IPS-11a (cell line): Measurements from ENCODE around the gene ERN1.

Experiments used
- H3K4me3 ChIP-seq: one replicate; pipeline ENCODE4 v1.5.1; 2013; ENCODE audit warnings: low read depth, low read length, control low read depth

Gene ERN1

DNA sequence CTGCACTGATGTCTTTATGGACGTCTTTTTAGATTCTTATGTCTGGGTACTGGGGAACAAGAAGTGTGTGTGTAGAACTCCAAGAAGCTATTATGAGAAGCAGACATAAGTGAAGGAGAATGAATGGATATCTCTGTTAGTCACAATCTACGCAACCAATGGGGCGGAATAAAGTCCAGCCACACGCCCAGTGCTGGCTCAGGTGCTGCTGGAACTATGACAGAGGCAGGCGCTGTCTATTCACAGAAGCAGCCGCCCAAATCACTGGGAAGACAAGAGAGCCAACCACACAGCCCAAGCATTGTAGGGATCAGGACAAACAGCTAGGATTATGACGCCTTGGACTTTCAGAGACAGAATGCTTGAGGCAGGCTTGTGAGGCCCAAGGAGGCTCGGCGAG lies 65.6 kb downstream of the ERN1 start:
- H3K4me3 ChIP-seq: no peak overlapping the region

GRCh38 chr17:64063766-64064224 lies 66.1 kb downstream of the ERN1 start:
- H3K4me3 ChIP-seq: no peak overlapping the region

DNA sequence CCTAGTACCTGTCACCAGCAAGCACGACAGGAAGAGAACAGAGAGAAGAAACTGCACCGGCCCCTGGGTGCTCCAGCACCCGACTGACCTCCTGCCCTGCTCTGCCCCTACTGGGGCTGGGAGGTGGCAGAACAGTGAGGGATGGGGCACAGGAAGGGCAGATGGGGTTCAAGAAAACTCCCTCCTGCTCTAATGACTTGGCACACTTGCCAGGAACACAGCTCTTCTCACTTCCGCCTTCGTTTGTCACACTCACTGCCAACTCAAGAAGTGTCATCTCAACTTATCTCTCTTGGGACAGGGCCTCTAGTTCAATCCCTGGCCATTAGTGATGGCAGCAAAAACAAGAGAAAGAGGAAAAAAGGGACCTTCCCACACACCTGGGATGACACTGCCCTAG lies 66.9 kb downstream of the ERN1 start:
- H3K4me3 ChIP-seq: no peak overlapping the region

DNA sequence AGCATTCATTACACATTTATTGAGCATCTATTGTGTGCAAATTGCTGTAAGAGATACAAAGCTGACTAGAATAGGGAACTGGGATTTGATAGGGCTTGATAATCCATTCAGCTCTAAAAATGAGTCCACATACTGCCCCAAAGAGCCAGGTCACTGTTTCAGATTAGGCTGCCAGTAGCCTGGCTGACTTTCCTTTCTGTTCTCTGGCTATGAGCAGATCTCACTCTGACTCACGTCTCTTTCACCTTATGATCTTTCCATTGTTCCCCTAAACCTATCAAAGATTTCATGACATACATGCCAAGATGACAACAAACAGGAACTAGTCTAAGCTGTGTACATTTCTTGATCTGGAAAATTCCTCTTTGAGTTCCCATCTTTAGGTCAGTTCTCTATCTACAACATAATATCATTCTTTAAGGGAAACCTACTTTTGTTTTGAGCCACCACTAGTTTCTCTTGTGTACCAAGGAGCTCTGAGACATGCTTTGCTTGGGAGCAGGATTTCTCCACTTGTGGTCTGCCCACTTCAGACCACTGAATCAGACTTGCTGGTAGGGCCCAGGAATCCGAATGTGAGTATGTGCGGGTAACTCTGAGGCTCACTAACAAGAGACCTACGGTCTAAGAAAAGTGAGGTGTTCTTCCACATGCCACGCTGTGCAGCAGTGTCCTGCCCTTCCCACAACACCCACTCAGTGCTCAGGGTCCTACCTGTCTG lies 68.6 kb downstream of the ERN1 start:
- no peak overlapping the region for H3K4me3 ChIP-seq

- no peak overlapping the region for H3K4me3 ChIP-seq
These were observed 69.6 kb downstream of the ERN1 start for GRCh38 chr17:64060331-64060730.

- H3K4me3 ChIP-seq: no peak overlapping the region
These were observed 70.2 kb downstream of the ERN1 start for GRCh38 chr17:64059756-64060155.

GRCh38 chr17:64058621-64059020 lies 71.3 kb downstream of the ERN1 start:
- H3K4me3 ChIP-seq: no peak overlapping the region

GRCh38 chr17:64057701-64058263 lies 72.2 kb downstream of the ERN1 start:
- no peak overlapping the region for H3K4me3 ChIP-seq

GRCh38 chr17:64056269-64057005 lies 73.5 kb downstream of the ERN1 start:
- no peak overlapping the region for H3K4me3 ChIP-seq

DNA sequence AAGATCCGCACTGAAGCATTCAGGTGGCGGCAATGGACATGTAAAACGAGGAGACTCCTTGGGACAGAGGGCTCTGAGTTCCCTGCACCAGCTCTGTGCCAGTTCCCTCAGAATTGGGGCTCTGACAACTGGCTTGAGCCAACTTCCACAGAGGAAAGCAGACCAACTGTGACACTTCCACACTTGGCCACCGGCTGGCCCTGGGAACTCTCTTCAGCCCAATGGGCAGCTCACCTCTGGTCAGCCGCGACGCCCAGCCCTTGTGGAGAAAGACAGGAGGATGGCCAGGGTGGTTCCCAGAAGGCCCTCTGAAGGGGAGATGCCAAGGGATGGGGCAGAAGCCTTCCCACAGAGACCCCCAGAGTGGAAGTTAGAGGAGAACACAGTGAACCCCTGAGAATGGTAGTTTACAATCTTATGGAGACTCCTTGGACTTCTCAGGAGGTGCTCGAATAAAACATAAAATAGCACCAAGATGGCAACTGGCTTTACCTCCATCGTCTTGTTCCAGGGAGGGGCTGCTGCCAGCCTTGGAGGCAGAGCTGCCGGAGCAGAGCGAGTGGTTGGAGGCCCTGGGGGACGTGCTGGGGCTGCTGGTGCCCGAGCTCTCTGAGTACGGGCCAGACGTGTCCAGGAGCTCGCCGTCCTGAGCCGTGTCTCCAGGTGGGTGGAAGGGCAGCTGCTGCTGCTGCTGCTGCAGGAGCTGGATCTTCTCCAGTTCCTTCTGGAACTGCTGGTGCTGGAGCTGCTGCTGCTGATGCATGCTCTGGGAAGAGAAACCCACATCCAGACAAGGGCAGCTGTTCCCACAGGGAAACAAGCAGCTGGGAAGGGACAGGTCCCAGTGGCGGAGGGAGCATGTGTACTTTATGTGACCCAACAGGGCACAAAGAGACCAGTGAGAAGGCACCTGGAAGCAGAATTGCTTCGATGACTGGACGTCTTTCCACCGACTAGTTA lies 74.5 kb downstream of the ERN1 start:
- H3K4me3 ChIP-seq: no peak overlapping the region

DNA sequence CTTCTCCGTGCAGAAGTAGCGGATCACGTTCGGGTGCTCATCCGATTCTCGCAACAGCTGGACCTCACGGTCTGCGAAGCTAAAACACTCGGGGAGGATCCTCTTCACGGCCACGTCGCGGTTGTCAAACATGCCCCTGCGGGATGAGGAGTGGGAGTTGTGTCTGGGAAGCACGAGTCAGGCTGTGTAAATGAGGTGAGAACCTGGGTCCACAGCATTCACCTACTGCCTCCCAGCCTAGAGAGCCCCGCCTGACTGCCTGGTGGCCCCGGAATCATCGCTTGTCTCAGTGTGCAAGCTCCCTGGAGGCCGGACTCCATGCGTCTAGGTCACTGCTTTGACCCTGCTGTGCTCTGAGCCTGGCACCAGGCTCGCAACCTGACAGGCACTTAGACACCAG lies 75.6 kb downstream of the ERN1 start:
- no peak overlapping the region for H3K4me3 ChIP-seq

DNA sequence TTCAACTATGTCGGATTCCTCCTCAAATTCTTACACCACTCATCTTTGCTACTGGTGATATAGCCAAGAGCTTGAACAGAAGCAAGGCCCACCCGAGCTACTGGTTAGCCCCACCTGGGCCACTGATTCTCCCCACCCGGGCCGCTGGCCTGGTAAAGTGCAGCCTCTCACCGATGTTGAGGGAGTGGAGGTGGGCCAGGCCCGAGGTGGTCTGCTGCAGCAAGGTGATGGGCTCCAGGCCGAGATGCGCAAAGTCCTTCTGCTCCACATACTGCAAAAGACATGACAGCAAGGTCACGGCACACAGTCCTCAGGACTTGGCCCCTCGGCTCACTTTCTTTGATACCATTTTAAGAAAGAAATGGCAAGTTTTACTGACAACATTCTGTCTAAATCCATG lies 76.8 kb downstream of the ERN1 start:
- no peak overlapping the region for H3K4me3 ChIP-seq

- H3K4me3 ChIP-seq: no peak overlapping the region
These were observed 78.8 kb downstream of the ERN1 start for GRCh38 chr17:64051153-64051552.

GRCh38 chr17:64048805-64049204 lies 81.1 kb downstream of the ERN1 start:
- no peak overlapping the region for H3K4me3 ChIP-seq

DNA sequence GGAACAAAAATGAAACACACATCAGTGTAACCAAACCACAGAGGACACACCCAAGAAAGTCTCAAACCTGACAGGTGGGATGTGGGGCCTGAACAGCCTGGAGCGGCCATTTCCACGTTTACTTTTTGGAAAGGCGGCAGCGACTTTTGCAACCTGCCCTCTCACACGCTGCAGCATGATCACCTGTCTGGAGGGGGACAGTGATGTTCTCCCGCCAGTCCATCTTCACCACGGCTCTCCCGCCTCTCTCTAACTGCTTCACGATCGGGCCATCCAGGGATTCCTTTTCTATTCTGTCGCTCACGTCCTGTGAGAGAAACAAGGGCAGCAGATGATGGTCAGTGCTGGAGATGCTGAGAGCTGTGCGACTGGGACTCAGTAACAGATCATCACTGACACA lies 84.8 kb downstream of the ERN1 start:
- no peak overlapping the region for H3K4me3 ChIP-seq

DNA sequence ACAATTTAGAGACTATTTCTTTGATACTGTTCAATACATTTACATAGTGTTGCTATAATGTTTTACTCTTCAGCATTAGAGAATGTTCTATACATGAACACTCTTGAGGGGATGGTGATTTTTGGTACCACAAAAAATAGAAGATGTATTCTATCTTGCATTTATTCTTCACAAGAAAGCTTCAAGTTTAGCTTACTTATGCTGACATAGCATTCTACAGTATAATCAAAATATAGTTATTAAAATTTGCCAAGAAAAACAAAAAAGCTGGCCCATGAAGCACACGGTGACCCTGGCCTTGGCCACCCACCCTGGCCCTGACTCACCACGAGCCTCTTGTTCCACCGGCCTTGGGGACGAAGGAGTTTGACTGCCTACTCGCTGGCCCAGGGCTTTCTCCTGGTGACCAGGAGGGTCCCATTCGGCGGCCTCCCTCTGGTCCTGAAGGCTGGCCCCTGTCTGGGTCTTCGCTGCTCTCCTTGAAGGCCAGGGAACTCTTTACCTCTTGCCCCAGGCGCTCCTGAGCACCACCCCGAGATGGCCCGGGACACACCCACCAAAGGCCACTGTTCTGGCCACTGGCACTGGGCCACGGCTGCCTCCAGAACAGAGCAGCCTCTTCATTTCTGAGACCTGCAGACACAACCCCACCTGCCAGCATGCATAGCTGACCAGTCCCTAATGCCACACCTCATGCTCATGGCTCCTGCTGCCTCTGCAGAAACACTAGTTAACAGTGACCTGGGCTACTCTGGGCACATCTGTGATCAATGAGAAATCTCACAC lies 87.1 kb downstream of the ERN1 start:
- H3K4me3 ChIP-seq: no peak overlapping the region

DNA sequence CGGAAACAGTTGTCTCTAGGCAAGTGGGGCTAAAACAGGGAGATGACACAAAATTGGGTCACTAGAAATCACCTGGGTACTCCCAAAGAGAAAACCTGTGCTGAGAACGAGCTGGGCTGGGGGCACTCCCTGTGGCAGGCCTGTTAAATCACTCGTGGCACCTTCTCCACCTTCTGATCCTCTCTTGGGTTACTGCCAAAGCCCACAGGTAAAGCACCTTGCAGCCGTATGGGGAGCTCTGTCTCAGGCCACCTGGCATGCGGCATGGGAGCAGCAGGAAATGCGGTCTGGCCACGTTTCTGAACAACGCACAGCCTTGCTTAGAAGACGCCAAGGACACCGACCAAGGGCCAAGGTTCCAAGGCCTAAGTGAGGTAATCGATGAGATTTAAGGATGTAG lies 88.0 kb downstream of the ERN1 start:
- H3K4me3 ChIP-seq: no peak overlapping the region

GRCh38 chr17:64040206-64040605 lies 89.7 kb downstream of the ERN1 start:
- no peak overlapping the region for H3K4me3 ChIP-seq

DNA sequence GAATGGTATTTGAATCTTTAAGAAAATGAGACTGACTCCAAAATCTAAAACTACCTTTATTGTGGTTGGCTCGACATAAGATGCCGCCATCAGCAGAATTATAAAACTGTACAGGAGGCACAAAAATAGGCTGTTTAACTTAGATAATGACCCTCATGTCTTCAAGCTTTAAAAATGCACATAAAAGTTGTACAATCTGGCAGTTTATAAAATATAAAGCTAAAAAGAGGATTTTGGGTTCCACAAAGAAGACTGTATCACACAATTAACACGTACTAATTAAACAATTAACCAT lies 90.9 kb downstream of the ERN1 start:
- no peak overlapping the region for H3K4me3 ChIP-seq

GRCh38 chr17:64038331-64039105 lies 91.4 kb downstream of the ERN1 start:
- H3K4me3 ChIP-seq: no peak overlapping the region
